CD4-positive, alpha-beta T cell treated with Interleukin-6 at 100 ng/mL for 8 hours (primary cell): Measurements from ENCODE around the gene STXBP1.

Experiments used
- DNase-seq: peaks from one replicate; pipeline ENCODE4 v3.0.0-alpha.2; 2020; ENCODE audit warnings: mixed read lengths, low spot score

STXBP1 gene

DNA sequence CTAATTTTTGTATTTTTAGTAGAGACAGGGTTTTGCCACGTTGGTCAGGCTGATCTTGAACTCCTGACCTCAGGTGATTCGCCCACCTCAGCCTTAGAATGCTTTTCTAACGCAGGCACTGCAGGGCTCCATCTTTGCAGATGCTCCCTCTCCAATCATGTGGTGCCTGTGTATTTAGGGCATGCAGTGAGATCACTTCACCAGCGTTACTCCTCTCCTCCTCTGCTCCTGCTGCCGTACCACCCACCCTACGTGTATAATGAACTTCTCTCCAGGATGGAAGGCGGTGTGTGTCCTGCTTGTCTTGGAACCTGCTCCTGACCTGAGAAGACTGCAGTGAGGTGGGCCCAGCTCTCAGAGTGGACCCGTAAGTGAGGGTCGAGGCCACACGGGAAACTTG, 81.1 kb downstream of the STXBP1 start:
- DNase-seq = no peak

DNA sequence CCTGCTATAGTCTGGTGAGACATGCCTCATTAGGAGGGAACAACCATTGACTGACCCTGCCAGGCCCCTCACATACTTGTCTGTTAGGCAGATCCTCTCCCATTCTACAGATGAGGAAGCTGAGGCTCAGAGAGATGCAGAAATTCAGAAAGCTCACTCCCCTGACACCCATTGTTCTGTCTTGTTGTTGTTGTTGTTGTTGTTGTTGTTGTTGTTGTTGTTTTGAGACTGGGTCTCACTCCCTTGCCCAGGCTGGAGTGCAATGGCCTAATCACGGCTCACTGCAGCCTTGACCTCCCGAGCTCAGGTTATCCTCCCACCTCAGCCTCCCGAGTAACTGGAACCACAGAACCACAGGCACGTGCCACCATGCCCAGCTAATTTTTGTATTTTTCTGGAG, 81.6 kb downstream of the STXBP1 start:
- DNase-seq = no peak

DNA sequence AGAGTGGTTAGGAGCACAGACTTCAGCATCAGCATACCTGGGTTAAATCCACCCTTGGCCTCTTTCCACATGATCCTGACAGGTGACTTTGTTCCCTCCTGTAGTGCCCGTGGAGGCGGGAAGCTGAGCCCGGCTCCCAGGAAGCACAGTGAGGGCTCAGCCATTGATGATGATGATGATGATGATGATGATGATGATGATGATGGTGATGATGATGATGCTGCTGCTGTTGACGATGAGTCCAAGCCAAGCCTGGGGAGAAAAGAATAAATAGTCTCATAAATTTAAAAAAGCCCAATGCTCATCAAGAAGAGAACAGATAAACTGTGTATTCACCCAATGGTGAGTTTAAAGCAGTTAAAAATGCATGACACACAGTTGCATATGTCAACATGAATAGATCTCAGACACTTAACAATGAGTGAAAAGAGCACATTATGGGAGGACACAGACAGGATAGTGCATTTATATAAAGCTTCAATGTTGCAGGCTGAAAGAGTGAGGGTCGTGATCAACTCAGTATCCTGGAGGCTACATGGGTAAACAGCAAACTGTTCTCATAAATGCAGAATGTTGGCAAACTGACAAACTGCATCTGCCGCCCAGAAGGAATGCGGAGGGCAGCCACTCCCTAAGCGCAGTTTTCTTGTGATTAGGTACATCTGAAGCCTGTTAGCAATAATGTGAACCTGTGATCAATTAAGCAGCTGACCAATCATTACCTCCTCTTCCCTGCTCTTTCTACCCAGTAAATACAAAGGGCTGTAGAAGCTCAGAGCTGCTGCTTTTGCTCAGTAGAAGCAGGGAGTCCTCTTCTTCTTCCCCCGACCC, 83.0 kb downstream of the STXBP1 start:
- DNase-seq = no peak

DNA sequence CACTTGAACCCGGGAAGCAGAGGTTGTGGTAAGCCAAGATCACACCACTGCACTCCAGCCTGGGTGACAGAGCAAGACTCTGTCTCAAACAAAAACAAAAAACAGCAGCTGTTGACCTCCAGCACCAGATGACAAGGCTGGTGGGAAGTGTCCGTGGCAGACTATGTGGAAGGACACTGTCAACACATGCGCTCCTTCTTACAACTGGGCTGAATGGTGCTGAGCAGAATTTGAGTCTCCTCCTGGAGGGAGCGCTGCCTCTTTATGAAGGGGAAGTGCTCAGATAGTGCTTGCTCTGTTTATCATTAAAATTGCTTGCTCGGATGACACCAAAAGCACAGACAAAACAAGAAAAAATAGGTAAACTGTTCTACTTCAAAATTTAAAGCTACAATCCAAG, 85.5 kb downstream of the STXBP1 start:
- no peak for DNase-seq

DNA sequence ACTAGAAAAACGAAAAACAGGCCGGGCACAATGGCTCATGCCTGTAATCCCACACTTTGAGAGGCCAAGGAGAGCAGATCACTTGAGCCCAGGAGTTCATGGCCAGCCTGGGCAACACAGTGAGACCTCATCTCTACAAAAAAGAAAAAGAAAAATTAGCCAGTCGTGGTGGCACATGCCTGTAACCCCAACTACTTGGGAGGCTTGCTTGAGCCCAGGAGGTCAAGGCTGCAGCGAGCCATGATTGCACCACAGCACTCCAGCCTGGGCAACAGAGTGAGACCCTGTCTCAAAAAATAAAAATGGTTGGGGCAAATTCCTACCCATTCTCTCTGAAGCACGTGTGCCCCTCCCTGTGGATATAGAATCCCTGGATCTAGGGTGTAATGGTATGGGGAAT, 86.3 kb downstream of the STXBP1 start:
- DNase-seq = no peak

DNA sequence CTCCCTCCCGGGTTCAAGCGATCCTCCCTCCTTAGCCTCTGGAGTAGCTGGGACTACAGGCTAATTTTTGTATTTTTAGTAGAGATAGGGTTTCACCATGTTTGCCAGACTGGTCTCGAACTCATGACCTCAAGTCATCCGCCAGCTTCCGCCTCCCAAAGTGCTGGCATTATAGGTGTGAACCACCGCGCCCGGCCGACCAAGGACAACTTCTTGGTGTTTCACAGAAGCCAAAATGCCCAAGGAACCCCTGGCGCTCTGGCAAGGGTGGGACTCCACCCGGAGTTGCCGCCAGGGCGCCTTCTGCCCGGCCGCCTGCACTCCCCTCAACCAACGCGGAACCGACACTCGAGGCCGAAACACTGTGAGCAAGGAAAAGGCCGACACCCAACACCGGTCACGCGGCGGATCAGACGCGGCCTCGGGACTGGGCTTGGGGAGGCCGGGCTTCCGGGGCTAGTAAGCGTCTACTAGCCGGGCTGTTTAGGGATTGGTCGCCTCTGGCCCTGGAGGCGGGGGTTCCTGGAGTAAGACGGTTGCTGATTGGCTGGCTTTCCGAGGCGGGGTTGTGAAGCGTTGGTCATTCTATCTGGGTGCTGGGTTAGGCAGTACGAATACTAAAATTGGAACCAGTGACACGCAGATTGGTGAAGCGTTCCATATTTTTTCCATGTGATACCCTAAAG, 87.1 kb downstream of the STXBP1 start:
- peak; percentile 86 for DNase-seq

DNA sequence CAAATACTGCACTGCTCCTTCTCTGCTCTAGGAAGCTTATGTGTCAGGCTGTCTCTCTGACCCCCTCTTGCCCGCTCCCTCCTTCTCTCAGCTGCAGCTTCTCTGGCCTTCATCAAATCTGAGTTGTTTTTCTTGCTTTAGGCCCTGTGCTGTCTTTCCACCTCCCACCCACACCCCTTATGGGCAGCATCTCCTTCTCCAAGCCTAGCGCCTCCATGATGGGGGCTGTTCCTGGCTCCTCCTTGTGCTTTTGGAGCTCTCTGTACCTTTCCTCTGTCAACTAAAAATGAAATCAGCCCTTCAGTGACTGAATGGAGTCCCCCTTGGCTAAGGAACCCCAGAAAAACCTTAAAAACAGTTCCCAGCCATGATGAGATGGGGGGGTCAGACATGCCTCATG, 88.1 kb downstream of the STXBP1 start:
- DNase-seq = no peak

DNA sequence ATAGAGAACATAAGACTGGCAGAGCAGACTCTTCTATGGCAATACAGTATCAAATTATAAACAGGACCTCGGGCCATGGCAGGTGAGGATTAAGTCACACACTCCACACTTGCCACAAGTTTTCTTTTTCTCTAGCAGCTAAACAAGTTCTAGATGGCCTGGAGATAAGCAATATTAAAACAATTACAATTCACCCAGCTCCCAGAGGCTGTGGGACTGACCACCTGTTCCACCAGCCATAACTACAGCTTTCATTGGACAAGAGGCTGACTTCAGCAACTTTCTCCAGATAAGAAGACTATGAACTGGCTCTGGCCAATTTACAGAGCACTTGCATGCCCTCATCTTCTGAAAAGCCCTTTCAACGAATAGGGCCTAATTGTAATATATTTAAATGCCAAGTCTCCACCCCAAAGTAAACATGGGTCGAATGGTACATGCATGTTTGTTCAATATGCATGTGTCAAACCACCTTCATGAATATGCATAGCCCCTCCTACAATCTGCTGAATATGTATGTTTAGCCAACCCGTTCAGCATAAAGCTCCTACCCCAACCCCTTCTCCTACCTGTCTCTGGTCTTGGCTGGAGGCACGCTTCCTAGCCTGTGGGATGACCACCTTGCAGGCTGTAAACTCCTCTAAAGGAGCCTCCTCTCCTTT, 88.6 kb downstream of the STXBP1 start:
- DNase-seq = no peak

DNA sequence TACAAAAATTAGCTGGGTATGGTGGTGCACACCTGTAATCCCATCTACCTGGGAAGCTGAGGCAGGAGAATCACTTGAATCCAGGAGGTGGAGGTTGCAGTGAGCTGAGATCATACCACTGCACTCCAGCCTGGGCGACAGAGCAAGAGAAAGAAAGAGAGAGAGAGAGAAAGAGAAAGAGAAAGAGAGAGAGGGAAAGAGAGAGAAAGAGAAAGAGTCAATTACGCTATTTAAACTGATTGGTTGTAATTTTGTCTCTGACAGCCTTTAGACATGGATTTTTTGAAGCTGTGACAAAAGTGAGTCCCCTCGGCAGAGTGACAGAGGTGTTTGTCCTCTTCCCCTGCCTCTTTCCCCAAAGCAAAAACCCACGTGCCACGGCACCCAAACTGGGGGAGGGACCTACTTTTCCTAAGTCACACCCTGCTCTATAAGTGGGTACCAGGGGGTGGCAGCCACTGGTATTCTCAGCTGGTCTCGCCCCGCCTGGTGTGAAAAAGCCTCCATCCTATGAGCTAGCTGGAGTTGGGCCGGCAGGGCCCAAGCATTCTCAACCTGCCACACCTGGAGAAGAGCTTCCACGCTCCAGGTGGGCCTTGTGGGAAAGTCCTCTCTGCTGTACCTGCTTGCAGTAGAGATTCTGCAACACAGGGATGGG, 91.3 kb downstream of the STXBP1 start:
- no peak for DNase-seq

DNA sequence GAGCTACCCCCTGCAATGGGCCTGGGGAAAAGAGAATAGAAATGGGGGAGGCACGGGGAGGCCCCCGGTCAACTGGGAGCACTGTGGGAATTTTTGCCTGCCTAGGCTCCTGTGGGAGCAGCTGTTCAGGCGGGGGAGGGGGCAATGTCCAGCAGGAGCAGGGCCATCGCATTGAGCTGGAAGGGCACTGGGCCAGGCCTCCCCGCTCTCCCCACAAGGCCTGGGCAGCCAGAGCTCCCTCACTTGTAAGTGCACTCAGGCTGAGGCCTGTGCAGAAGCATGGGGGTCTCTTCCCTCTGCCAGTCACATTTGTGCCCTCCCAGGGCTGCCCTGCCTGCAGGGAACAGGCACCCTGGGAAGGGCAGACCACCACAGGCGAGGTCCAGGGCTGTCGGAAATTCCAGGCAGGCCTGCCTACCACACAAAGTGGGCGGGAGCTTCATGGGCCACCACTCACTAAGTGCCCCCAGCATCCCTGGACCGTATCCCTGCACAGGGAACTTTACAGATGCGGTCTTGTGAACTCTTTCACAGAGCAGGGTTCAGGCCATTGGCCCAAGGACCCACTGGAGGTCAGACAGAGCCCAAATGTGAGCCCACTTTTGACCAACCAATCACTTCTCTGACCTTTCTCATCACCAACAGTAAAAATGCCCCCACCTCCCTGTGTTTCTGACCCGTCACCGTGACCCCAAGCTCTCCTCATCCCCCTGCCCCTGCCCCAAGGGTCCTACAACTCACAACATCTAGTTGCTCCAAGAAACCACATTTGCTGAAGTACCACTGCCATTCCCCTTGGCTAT, 93.7 kb downstream of the STXBP1 start:
- DNase-seq = no peak

DNA sequence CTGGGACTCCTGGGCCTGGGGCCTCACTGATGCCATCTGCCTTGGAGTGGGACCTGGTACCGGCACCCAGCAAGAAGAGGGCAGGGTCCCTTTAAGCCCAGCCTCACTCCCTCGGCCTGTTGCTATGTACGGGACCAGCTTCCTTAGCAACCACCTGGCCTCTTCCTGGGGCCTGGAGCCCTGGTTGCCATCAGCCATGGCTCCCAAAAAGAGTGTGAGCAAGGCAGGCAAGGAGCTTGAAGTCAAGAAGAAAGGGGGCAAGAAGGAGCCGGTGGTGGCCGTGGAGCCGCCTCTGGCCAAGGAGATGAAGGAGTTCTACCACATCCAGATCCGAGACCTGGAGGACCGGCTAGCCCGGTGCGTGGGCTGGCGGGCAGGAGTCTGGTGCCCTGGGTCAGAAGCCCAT, 94.8 kb downstream of the STXBP1 start, which contains the start of gene CFAP157:
Gene CFAP157 (plus strand): TSS at position 153 of the 406 bp plus-strand sequence. CDS start 44 bp downstream, at position 197.
- no peak for DNase-seq

DNA sequence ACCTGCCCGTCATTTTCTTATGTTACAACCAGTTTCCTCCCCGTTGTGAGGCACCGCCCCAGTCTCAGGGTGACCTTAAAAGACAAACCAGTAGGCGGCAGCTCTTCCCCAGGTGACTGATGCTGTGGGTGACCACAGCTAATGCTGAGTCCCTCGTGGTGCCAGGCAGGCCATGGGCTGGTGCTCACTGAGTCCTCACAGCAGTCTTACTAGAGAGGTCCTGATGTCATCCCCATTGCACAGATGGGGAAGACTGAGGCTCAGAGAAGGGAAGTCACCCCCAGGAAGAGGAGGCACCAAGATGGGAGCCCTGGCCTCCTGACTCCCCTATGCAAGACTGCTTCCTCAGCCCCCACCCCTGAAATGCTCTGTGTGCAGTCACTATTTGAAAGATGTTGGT, 95.7 kb downstream of the STXBP1 start:
- peak; percentile 37 for DNase-seq

DNA sequence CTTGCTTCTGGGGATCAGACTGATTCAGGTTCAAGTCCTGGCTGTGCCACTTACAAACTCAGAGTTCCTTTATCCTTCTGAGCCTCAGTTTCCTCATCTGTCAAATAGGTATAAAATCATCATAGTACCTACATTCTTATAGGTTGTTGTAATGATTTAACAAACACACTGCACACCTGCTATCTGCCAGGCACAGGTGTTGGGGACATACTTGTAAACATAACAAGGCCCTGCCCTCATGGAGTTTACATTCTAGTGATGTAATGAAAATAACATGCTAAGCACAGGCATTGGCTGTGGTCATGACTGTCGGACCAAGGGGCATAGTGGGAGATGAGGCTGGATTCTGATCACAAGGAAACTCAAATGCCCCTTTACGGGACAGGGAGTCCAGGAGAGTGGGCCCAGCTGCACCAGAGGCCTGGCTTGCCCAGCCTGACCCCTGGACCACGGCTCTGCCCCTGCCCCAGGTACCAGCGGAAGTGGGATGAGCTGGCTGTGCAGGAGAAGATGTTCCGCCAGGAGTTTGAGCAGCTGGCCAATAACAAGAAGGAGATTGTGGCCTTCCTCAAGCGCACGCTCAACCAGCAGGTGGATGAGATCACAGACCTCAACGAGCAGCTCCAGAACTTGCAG, 97.0 kb downstream of the STXBP1 start:
- no peak for DNase-seq

DNA sequence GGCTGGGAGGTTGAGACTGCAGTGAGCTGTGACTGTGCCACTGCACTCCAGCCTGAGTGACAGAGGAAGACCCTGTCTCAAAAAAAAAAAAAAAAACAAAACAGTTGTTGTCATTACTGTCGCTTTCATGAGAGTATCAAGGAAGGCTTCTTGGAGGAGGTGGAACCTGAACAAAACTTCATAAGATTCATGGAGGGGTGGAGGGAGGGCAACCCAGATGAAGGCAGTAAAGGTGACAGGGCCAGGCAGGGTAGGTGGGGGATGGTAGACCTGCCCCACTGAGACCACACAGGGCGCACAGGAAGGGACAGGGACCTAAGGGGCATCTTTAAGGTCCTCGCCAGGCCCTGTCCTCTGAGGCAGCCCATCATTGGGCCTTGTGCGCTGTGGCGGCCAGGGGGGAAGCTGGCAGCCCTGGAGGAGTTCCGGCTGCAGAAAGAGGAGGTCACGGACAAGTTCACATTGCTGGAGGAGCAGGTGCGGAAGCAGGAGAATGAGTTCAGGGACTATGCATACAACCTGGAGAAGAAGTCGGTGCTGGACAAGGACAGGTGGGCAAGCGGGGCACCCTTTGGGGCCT, 98.2 kb downstream of the STXBP1 start:
- DNase-seq = no peak

DNA sequence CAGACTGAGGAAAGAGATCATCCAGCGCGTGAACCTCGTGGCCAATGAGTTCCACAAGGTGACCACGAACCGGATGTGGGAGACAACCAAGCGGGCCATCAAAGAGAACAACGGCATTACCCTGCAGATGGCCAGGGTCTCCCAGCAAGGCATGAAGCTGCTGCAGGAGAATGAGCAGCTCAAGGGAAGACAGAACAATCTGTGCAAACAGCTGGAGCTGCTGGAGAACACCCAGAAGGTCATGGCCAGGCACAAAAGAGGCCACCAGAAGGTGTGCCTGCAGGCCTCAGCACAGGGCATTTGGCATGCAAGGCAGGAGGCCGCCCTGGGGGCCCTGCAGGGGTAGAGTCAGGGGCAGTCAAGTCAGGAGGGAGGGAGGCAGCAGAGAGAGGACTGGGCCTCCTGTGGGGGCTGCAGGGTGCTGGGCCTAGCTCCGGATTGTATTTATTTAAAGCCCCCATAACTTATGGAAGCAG, 99.2 kb downstream of the STXBP1 start:
- no peak for DNase-seq

DNA sequence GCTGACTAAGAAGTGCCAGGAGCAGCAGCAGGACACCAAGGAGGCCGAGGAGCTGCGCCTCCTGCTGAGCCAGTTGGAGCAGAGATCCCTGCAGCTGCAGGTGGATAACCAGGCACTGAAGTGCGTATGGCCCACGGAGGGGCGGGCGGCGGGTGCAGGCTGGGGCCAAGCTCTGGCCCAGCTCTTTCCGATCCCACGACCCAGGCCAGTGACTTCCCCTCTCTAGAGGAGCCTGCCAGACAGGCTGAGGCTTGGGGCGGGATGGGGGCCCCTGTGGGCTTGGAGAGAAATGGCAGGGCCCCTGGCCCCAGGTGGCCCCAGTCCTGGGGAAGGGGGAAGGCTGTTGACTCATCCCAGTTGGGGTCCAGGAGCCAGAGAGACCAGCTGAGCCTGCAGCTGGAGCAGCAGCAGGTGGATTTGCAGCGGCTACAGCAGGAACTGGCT, 99.8 kb downstream of the STXBP1 start:
- no peak for DNase-seq

DNA sequence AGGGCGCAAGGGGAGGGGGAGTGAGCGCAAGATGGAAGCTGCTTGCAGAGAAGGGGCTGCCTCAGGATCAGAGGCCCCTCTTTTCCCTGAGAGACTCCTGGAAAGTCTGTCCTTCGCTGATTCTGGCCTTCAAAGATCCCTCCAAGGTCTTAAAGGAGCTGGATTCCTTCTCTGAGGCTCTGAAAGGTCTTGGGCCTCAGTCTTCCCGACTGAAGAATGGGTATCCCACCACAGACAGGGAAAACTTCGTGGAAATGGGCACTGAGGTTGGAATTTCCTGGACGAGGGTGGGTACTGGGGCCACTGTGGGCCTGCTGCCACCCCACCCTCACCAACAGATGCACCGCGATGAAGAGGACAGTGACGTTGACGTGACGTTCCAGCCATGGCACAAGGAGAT, 100.3 kb downstream of the STXBP1 start:
- DNase-seq = no peak

DNA sequence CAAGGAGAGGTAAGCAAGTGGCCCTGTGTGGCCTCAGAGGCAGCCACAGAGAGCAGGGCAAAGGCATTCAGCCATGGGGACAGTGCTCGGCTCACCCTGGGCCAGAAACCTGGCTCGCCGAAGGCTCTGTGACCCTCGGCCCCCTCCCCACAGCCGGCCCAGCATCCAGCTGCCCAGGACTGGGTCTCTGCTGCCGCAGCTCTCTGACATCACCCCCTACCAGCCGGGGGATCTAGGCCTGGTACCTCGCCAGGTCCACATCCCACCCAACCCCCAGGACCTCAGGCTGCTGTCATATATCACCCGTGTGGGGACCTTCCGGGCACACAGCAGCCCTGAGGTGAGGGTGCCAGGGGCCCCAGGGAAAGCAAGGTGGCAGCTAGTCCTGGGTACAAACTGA, 100.8 kb downstream of the STXBP1 start:
- no peak for DNase-seq

DNA sequence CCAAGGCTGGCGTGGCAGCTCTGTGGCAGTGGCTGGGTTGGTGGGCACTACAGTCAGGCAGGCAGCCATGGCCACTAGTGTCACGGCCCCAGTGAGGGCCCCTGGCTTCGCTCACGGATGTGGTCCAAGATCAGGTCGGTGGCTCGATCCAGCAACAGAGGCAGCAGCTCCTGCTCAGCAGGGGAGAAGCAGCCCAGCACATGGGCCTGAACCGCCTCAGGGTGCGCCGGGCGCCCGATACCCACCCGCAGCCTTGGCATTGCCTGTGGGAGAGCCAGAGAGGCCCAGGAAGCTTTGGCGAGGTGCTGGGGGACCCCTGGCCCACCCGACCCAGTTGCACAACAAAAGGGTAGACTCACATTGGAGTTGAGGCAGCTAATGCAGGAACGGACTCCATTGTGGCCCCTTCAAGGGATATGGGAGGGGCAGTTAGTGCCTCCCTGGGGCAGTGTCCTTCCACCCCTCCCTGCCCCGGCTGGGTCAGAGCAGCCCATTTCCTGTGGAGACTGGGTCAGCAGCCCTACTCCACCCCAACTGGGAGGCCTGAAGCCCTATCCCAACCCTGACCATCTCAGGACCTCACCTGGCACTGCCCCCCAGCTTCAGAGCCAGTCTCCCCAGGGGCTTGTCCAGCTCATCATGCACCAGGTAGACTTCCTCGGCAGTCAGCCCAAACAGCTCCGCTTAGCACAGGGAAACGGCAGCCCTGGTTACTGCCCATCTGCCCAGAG, 102.1 kb downstream of the STXBP1 start:
- DNase-seq = no peak

DNA sequence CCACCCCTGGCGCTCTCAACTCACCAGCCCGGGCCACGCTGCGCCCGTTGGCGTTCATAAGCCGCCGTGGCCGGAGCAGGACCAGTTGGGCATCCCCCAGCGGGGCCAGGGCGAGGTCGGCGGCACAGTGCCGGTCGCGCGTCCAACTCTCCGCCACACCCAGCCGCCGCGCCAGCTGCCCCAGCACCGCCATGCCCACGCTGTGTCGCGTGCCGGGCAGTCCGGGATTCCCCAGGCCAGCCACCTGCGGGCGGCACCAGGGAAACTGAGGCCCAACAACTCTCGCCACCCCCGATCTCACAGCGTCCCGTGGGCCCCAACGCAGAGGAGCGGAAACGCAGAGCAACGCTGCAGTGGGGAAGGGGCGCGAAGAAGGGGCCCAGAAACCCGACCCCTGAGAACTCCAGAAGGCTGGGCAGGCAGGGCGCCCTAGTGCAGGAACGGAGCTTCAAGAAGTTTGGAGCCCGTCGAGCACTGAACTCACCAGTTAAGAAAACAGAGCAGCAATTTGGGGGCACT, 102.9 kb downstream of the STXBP1 start:
- no peak for DNase-seq
